HL-60 (cell line): ENCODE measurements around the gene SIL1.

Experiments used
- DNase-seq, 2 experiments: peaks; one replicate each; pipeline ENCODE4 v3.0.0-alpha.2; 2010 to 2020; ENCODE audit warnings: low read depth in 1 of 2, low spot score in 1 of 2
- H3K27ac ChIP-seq: fragments of 250-450 bp; sonication (Bioruptor Pico); replicated peaks from 2 replicates; pipeline ENCODE4 v1.5.1; 2020; ENCODE audit warnings: mild to moderate bottlenecking, moderate library complexity
- H3K27me3 ChIP-seq: fragments of 250-450 bp; sonication (Bioruptor Pico); 2 replicates; pipeline ENCODE4 v1.5.1; 2021; ENCODE audit warnings: mild to moderate bottlenecking, moderate library complexity; ENCODE audit not compliant: insufficient read depth, poor library complexity, severe bottlenecking
- H3K4me3 ChIP-seq: replicated peaks from 2 replicates; pipeline ENCODE4 v1.5.1; 2011; ENCODE audit warnings: mild to moderate bottlenecking, control low read depth, low read length; ENCODE audit not compliant: insufficient read depth
- GABPA ChIP-seq: IDR thresholded peaks from 2 replicates; pipeline ENCODE4 v1.6.1; 2012; ENCODE audit warnings: low read depth
- POLR2AphosphoS5 ChIP-seq: IDR thresholded peaks from 2 replicates; pipeline ENCODE4 v1.6.1; 2012; ENCODE audit warnings: low read depth
- REST ChIP-seq: IDR thresholded peaks from 2 replicates; pipeline ENCODE4 v1.6.1; 2012; ENCODE audit warnings: low read depth; ENCODE audit not compliant: insufficient replicate concordance
- SPI1 ChIP-seq: IDR thresholded peaks from 2 replicates; pipeline ENCODE4 v1.6.1; 2012; ENCODE audit warnings: low read depth, mild to moderate bottlenecking, borderline replicate concordance
- TF ChIP-seq, protein P1 (sequence below): IDR thresholded peaks from one replicate; pipeline ENCODE4 v1.5.1; 2011; ENCODE audit warnings: low read length, control low read depth, inconsistent platforms; ENCODE audit not compliant: insufficient read depth

The SIL1 gene

DNA sequence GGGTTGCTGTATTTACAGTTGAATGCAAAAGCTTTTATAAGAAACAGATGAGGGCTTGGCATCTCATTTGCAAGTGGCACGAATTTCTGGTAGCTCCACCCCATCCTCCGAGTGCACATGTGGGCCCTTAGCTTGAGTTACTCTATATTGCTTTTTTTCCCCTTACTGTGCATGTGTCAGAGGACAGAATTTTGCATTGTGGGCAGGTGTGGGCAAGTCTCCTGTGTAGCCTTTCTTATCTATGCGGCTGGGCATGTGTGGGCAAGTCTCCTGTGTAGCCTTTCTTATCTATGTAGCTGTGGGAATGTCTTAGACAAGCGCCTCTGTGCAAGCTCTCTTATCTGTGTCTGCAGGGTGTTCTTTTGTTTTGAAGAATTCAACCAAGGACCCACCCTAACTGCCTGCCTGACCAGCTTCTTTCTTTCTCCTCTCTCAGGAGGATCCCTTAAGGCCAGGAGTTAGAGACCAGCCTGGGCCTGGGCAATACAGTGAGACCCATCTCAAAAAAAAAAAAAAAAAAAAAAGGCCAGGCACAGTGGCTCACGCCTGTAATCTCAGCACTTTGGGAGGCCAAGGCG, 34.1 kb upstream of the SIL1 start:
- no peaks in the 10 kb centered on the region for H3K27me3 ChIP-seq
- H3K27ac ChIP-seq: no peak overlapping the region
- no peak for DNase-seq
- no peak for TF ChIP-seq POLR2AphosphoS5
- TF ChIP-seq SPI1: no peak
- TF ChIP-seq, protein P1, sequence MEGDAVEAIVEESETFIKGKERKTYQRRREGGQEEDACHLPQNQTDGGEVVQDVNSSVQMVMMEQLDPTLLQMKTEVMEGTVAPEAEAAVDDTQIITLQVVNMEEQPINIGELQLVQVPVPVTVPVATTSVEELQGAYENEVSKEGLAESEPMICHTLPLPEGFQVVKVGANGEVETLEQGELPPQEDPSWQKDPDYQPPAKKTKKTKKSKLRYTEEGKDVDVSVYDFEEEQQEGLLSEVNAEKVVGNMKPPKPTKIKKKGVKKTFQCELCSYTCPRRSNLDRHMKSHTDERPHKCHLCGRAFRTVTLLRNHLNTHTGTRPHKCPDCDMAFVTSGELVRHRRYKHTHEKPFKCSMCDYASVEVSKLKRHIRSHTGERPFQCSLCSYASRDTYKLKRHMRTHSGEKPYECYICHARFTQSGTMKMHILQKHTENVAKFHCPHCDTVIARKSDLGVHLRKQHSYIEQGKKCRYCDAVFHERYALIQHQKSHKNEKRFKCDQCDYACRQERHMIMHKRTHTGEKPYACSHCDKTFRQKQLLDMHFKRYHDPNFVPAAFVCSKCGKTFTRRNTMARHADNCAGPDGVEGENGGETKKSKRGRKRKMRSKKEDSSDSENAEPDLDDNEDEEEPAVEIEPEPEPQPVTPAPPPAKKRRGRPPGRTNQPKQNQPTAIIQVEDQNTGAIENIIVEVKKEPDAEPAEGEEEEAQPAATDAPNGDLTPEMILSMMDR: no peak
- TF ChIP-seq REST: no peak
- no peak for TF ChIP-seq GABPA
- no peak overlapping the region for H3K4me3 ChIP-seq

- no peak for DNase-seq
- TF ChIP-seq, protein P1: no peak
- TF ChIP-seq REST: no peak
- TF ChIP-seq SPI1: no peak
- TF ChIP-seq POLR2AphosphoS5: no peak
- no peak overlapping the region for H3K27ac ChIP-seq
- H3K4me3 ChIP-seq: no peak overlapping the region
- no peaks in the 10 kb centered on the region for H3K27me3 ChIP-seq
Observed at GRCh38 chr5:139228201-139228803, 30.1 kb upstream of the SIL1 start.

DNA sequence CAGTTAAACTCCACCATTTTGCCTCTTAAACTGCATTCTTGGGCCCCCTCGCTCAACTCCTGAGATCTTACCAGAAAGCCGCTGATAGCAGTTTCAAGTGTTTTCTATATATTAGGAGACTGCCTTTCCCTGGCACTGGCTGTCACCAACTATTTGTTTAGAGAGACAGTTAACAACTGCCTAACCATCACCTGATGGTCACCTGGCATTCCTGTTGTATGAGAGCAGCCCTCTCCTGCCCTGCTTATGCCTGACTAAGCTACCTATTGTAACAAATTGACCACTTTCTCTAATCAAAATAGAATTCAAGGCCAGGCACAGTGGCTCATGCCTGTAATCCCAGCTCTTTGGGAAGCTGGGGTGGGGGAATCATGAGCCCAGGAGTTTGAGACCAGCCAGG, 28.0 kb upstream of the SIL1 start:
- DNase-seq: no peak
- Histone ChIP-seq H3K27me3 (no peaks in the 10 kb centered on the region), H3K4me3 (no peak overlapping the region), H3K27ac (no peak overlapping the region)
- TF ChIP-seq POLR2AphosphoS5: no peak

DNA sequence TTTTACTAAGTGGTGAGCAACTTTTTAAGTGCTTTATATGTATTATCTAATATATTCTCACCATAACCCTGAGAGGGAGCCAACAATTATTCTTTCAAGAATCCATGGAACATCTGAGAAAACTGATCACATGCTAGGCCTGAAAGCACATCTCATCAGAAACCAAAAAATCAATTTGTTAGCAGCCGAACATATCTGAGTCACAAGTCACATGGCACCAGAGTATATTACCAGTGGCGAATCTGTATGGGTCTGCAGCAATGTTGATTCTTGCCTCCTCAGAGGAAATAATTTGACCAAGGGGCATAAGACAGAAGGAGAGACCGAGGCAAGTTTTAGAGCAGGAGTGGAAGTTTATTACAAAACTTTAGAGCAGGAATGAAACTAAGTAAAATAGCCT, 25.3 kb upstream of the SIL1 start:
- Histone ChIP-seq H3K4me3 (no peak overlapping the region), H3K27me3 (no peaks in the 10 kb centered on the region), H3K27ac (no peak overlapping the region)
- TF ChIP-seq POLR2AphosphoS5: no peak
- no peak for TF ChIP-seq REST
- TF ChIP-seq, protein P1: no peak
- no peak for TF ChIP-seq GABPA
- no peak for TF ChIP-seq SPI1
- no peak for DNase-seq
